Islet of Langerhans (tissue), 1 donor: Measurements from ENCODE around the gene DSP.
A peak's percentile ranks its signal among the peaks of the same experiment; 100 is the strongest.

Source experiments
- FAIRE-seq: peaks from one replicate; lab custom pipeline; 2011; peaks lifted over from hg19 to GRCh38; lab: Jason Lieb, UNC

The DSP gene

GRCh38 chr6:7591770-7592169 is 50.3 kb downstream of the DSP start:
- FAIRE-seq, result no peak

- FAIRE-seq, result no peak
These were observed 51.8 kb downstream of the DSP start for GRCh38 chr6:7593229-7593628.

- FAIRE-seq, result no peak
These were observed 53.2 kb downstream of the DSP start for GRCh38 chr6:7594579-7595125.

GRCh38 chr6:7604003-7604402 is 62.5 kb downstream of the DSP start:
- FAIRE-seq, result no peak

- no peak for FAIRE-seq
These were observed 63.0 kb downstream of the DSP start for GRCh38 chr6:7604506-7604905.

GRCh38 chr6:7615611-7616383 is 74.3 kb downstream of the DSP start:
- peak; percentile 96 for FAIRE-seq

- no peak for FAIRE-seq
These were observed 76.6 kb downstream of the DSP start for GRCh38 chr6:7617801-7618764.

GRCh38 chr6:7621761-7622160 is 80.3 kb downstream of the DSP start:
- FAIRE-seq, result no peak

GRCh38 chr6:7624796-7625710 is 83.6 kb downstream of the DSP start:
- no peak for FAIRE-seq

- FAIRE-seq, result no peak
These were observed 87.0 kb downstream of the DSP start for GRCh38 chr6:7628479-7628878.

GRCh38 chr6:7628909-7629308 is 87.4 kb downstream of the DSP start:
- no peak for FAIRE-seq

- no peak for FAIRE-seq
These were observed 87.8 kb downstream of the DSP start for GRCh38 chr6:7629321-7629720.

- no peak for FAIRE-seq
These were observed 89.3 kb downstream of the DSP start for GRCh38 chr6:7630792-7631191.

GRCh38 chr6:7631466-7631865 is 90.0 kb downstream of the DSP start:
- FAIRE-seq, result no peak

- FAIRE-seq, result no peak
These were observed 91.2 kb downstream of the DSP start for GRCh38 chr6:7632501-7633290.

GRCh38 chr6:7633361-7633760 is 91.9 kb downstream of the DSP start:
- FAIRE-seq, result no peak

GRCh38 chr6:7636151-7636550 is 94.7 kb downstream of the DSP start:
- no peak for FAIRE-seq
